Spleen (tissue), 3 donors: ENCODE results near the gene FAM90A26.
"Not testable (repeated sequence)": the region's sequence is repeated elsewhere in the genome, so short reads cannot be mapped to it uniquely, and the experiment has no call there.

ENCODE experiments used
- POLR2A ChIP-seq, 3 donors: fragments of 450-650 bp; IDR thresholded peaks; one replicate each; pipeline ENCODE4 v1.5.1; 2017; ENCODE audit warnings: antibody characterized with exemption in 3 of 3, mild to moderate bottlenecking in 1 of 3
- POLR2AphosphoS5 ChIP-seq, 3 donors: sonication (generic); formaldehyde crosslinking; IDR thresholded peaks; one replicate each; pipeline ENCODE4 v1.5.1; 2017; ENCODE audit warnings: antibody characterized with exemption in 3 of 3

GRCh38 chr4:9141050-9141449 lies 29.2 kb upstream of the FAM90A26 start:
- TF ChIP-seq POLR2A, POLR2AphosphoS5 (IDR thresholded peaks at IDR 0.05): not testable (repeated sequence)
